HG02571 (cell line): ENCODE data around the gene HSP90B1.

Experiments
- ATAC-seq: cut with Tn5 transposase; IDR thresholded peaks from one replicate; pipeline ENCODE4 v1.9.1; 2021; ENCODE audit warnings: mild to moderate bottlenecking, moderate library complexity; ENCODE audit not compliant: unreplicated experiment

The HSP90B1 gene

GRCh38 chr12:103969391-103969790, 39.2 kb downstream of the HSP90B1 start:
- ATAC-seq = no peak

GRCh38 chr12:103973909-103974308, 43.7 kb downstream of the HSP90B1 start:
- no peak for ATAC-seq

GRCh38 chr12:103975368-103975767, 45.2 kb downstream of the HSP90B1 start:
- no peak for ATAC-seq

DNA sequence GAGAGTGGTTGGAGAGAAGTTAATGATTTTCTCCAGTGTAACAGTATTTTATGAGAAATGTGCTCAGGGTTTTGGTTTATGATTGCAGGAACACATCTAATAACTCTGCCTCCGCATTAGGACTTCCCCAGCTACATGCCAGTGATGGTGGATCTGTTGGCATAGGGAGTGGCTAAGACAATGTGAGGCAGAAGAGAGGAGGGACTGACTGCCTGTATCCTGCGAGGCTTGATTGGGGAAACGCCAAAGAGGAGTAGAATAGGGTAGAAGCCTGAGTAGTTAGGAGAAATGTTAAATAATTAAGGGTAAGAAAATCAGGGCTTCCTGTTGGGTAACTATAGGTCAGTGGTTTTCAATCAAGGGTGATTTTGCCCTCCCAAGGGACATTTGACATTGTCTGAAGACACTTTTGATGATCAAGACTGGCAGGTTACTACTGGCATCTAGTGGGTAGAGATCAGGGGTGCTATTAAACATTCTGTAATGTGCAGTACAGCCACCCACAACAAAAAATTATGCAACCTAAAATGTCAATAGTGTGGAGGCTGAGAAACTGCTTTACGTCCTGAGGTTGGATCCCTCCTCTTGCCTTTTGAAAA, 48.3 kb downstream of the HSP90B1 start:
- ATAC-seq = no peak

DNA sequence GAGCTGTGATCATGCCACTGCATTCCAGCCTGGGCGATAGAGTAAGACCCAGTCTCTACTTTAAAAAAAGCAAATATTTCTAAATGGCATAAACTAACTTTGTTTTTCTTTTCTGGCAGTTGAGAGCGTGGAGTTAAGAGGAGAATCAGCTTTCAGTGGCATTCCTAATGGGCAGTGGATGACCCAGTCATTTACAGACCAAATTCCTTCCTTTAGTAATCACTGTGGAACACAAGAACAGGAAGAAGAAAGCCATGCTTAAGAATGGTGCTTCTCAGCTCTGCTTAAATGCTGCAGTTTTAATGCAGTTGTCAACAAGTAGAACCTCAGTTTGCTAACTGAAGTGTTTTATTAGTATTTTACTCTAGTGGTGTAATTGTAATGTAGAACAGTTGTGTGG, 56.6 kb downstream of the HSP90B1 start:
- no peak for ATAC-seq

DNA sequence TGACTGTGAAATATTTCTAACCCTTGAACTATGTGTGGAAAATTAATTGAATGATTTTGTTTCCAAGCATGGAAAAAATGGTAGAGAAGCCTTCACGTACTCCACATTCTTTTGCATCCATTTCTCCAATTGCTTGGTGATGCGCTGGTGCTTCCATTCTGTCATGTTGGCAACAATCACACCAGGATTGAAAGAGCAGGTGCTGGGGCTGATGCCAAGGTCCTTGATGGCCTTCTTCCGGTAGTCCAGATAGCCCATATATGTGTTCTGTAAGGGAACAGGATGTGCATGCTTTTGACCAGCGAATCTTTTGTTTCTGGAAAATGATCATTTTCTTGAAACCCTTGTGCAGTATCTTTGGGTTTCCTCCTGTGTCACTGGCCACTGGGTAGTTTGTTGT, 64.0 kb downstream of the HSP90B1 start:
- no peak for ATAC-seq

GRCh38 chr12:103996595-103996994, 66.4 kb downstream of the HSP90B1 start:
- ATAC-seq = no peak

- no peak for ATAC-seq
Observed at GRCh38 chr12:103997286-103997900, 67.2 kb downstream of the HSP90B1 start.
